ENCODE measurements around the gene DUSP8. TPM values are rescaled to one million over a fixed set of nuclear protein-coding genes. Genes with fewer than 3 reads are reported as not detected.
"Not testable (repeated sequence)": the region's sequence is repeated elsewhere in the genome, so short reads cannot be mapped to it uniquely, and the experiment has no call there.

DUSP8 gene
- polyA plus RNA-seq, 2 of the 4 experiments (the other 2 are of a cell fraction) = 0.72 to 2.6 TPM

DNA sequence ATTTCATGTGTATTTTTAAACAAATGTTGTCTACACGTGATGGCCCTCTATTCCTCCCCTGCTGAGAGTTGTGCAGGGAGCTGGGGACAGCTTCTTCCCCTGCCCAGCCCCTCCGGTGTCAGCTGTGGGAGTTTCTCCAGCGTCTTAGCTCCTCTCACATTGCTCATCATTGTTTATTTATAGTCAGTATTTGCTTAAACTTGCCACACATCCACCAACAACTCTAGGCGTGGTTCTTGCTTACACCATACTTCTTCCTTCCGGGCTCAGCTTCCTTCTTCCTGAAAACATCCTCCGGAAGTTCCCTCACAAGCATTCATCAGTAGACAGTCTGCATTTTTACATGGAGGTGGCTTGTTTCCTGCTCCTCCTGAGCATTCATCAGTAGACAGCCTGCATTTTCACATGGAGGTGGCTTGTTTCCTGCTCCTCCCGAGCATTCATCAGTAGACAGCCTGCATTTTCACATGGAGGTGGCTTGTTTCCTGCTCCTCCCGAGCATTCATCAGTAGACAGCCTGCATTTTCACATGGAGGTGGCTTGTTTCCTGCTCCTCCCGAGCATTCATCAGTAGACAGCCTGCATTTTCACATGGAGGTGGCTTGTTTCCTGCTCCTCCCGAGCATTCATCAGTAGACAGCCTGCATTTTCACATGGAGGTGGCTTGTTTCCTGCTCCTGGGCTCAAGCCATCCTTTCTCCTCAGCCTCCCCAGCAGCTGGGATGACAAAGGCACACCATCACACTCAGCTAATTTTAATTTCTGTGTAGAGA, 17.3 kb upstream of the DUSP8 start:
- H3K9me3 ChIP-seq; POLR2A ChIA-PET; FAIRE-seq; H3K4me3 ChIP-seq; TF ChIP-seq FOSL2 (IDR thresholded peaks at IDR 0.05): not testable (repeated sequence)
- DNase-seq (ENCODE audit: low read depth in 1 of 2, low spot score in 1 of 2) = peak; percentile 57 to 64
- TF ChIP-seq FOSL2 (CRISPR knock-in tag; IDR thresholded peaks at IDR 0.05) (0 out of 2 replicates have a peak, but pooled peaks have one; percentile 12), CEBPB (IDR thresholded peaks at IDR 0.05) (peak; percentile 18 to 52; a peak in 1 of 4 replicates)
- ATAC-seq = peak; percentile 87 to 93
- CTCF ChIA-PET = interaction anchor here (0.6 to 6.0 kb wide), 9 partner anchors 9 to 716 kb away, joined by 3 to 33 read pairs (median 3); no protein-coding TSS in a partner anchor
- Histone ChIP-seq H3K4me2 (peak overlapping the region; percentile 63), H3K4me1 (peaks cover 15% of the 10 kb centered on the region), H3K27ac (peak overlapping the region in 1 of 2 experiments; percentile 45; a peak in 3 of 6 replicates)
- 12% methylated on average over 7 of the region's 10 CpGs for WGBS (ENCODE audit: missing lambda C conversion rate)

- 63% methylated on average over 2 of the region's 2 CpGs for WGBS (ENCODE audit: missing lambda C conversion rate)
- ChIA-PET CTCF (interaction anchor here (0.7 to 2.5 kb wide), 5 partner anchors 9 to 107 kb away, joined by 3 to 17 read pairs (median 3); no protein-coding TSS in a partner anchor), POLR2A (no interaction called here)
- H3K4me1 ChIP-seq = peaks cover 15% of the 10 kb centered on the region
- FAIRE-seq (no peak), ATAC-seq (no peak), DNase-seq (ENCODE audit: low read depth in 1 of 2, low spot score in 1 of 2) (no peak)
- TF ChIP-seq HDAC2 (IDR thresholded peaks at IDR 0.05) (no peak), SREBF2 (IDR thresholded peaks at IDR 0.05) (no peak), ZSCAN20 (CRISPR knock-in tag; IDR thresholded peaks at IDR 0.05) (no peak), REST (IDR thresholded peaks at IDR 0.05) (no peak), ATOH8 (CRISPR knock-in tag; IDR thresholded peaks at IDR 0.05; ENCODE audit: low read depth) (no peak), EHMT2 (IDR thresholded peaks at IDR 0.05; ENCODE audit: low read depth) (no peak), TFCP2L1 (CRISPR knock-in tag; IDR thresholded peaks at IDR 0.05) (no peak), FOXS1 (CRISPR knock-in tag; IDR thresholded peaks at IDR 0.05) (no peak)
- H3K9me3 ChIP-seq = no peaks in the 10 kb centered on the region
- H3K4me3 ChIP-seq = no peak overlapping the region
- no peak overlapping the region for H3K27ac ChIP-seq
- H3K4me2 ChIP-seq = no peak overlapping the region
Observed at GRCh38 chr11:1586699-1587098, 14.6 kb upstream of the DUSP8 start.

GRCh38 chr11:1584661-1585370, 12.7 kb upstream of the DUSP8 start, which contains the start of gene KRTAP5-1:
Gene KRTAP5-1 (minus strand): TSS chr11:1585283. CDS start chr11:1585249, 34 bp downstream.
- H3K9me3 ChIP-seq; POLR2A ChIA-PET; H3K27ac ChIP-seq; ATAC-seq; H3K4me3 ChIP-seq; FAIRE-seq; H3K4me2 ChIP-seq; DNase-seq (ENCODE audit: low read depth in 1 of 2, low spot score in 1 of 2): not testable (repeated sequence)
- WGBS (ENCODE audit: missing lambda C conversion rate) = 73% methylated on average over 4 of the region's 9 CpGs
- CTCF ChIA-PET = interaction anchor here (1.8 to 2.9 kb wide), 3 partner anchors 10 to 11 kb away, joined by 6 to 17 read pairs (median 11); no protein-coding TSS in a partner anchor
- peaks cover 15% of the 10 kb centered on the region for H3K4me1 ChIP-seq

GRCh38 chr11:1582909-1583308, 10.8 kb upstream of the DUSP8 start:
- DNase-seq (ENCODE audit: low read depth in 1 of 2, low spot score in 1 of 2); POLR2A ChIA-PET; ATAC-seq; H3K4me2 ChIP-seq; H3K4me3 ChIP-seq; H3K27ac ChIP-seq; H3K4me1 ChIP-seq; FAIRE-seq: not testable (repeated sequence)
- CTCF ChIA-PET = interaction anchor here (1.3 to 2.9 kb wide), 4 partner anchors 9 to 569 kb away, joined by 5 to 13 read pairs (median 8); no protein-coding TSS in a partner anchor
- peaks cover 12% of the 10 kb centered on the region for H3K9me3 ChIP-seq
- 80% methylated on average over 2 of the region's 2 CpGs for WGBS (ENCODE audit: missing lambda C conversion rate)
- TF ChIP-seq ZC3H11A (IDR thresholded peaks at IDR 0.05) = peak; percentile 98

Measured in A549 (cell line).